SK-MEL-5 (cell line): ENCODE measurements around the gene SLC45A1. TPM values are rescaled to one million over a fixed set of nuclear protein-coding genes. Genes with fewer than 3 reads are reported as not detected.

ENCODE experiments used
- DNase-seq: peaks from one replicate; pipeline ENCODE4 v3.0.0-alpha.2; 2016; ENCODE audit warnings: low read depth, low spot score
- in situ Hi-C: cut with HindIII; loops from 2 replicates; pipeline ENCODE4 v1.10.0; 2016; ENCODE audit warnings: low sequenced_read_pairs, high pct_unique_total_duplicates, low pct_unique_long_range_greater_than_20kb
- small RNA-seq, 2 experiments: library from RNA; depleted of rRNA; stranded (forward); fragments of <200 nt; gene quantifications; one replicate each; pipeline ENCODE3, GENCODE V24; 2014
- total RNA-seq: library from RNA; depleted of rRNA; stranded (reverse); fragments of >200 nt; shearing (Covaris generic); gene quantifications from 2 replicates; pipeline ENCODE4 v1.2.3, GENCODE V29; 2014

Gene SLC45A1
- total RNA-seq, 1 experiment from 2014 or later, result not detected

DNA sequence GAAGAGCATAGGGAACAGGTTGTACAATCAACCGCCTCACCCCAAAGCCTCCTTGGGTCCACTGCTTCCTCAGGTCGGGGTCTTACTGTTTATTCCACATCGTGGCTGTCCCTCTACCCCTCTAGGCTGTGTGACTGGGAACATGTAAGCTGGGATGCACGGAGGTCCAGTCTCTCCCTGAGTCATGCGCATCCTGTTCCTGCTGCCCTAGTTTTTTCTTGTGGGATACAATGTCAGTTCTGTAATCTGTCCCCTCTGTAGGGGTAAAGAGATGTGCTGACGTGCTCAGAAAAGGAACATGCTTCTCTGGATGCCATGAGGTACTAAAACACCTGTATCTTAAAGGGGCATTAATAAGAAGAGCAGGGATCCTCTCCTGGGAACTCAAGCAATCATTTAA lies 66.2 kb downstream of the SLC45A1 start:
- no peak for DNase-seq
- in situ Hi-C loops, result no loop called here

DNA sequence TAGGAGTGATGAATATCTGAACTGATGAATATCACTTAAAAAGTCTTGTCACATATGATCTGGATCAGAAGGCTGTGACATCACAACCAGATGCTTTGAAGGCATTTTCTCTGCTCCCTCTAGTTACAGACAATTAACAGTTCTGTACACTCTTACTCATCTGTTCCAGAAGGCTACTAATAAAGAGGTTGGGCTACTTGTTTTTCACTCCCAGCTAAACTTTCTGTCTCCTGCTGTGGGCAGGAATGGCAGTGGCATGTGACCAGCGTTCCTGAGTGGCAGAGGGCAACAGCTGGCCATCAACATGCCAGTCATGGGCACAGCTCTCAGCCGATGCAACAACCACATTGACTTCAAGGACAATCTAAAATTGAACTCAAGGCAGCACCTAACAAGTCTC lies 66.7 kb downstream of the SLC45A1 start:
- DNase-seq, result no peak
- in situ Hi-C loops, result no loop called here

DNA sequence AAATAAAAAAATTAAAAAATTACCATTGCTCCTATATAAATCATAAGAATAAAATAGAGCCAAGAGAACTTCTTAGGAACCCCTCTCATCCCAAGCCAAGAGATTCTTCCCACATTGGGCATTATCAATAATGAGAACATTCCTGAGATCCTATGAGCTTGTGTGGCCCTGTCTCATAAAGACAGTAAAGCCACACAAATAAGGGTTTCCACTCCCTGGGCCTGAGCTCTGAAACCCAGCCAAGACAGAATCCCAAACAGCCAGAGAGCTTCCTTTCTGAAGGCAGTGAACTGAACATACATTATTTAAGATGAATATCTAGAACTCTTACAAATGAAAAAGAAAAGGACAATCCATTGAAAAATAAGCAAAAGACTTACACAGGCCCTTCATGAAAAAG lies 68.3 kb downstream of the SLC45A1 start:
- no peak for DNase-seq
- in situ Hi-C loops, result no loop called here

DNA sequence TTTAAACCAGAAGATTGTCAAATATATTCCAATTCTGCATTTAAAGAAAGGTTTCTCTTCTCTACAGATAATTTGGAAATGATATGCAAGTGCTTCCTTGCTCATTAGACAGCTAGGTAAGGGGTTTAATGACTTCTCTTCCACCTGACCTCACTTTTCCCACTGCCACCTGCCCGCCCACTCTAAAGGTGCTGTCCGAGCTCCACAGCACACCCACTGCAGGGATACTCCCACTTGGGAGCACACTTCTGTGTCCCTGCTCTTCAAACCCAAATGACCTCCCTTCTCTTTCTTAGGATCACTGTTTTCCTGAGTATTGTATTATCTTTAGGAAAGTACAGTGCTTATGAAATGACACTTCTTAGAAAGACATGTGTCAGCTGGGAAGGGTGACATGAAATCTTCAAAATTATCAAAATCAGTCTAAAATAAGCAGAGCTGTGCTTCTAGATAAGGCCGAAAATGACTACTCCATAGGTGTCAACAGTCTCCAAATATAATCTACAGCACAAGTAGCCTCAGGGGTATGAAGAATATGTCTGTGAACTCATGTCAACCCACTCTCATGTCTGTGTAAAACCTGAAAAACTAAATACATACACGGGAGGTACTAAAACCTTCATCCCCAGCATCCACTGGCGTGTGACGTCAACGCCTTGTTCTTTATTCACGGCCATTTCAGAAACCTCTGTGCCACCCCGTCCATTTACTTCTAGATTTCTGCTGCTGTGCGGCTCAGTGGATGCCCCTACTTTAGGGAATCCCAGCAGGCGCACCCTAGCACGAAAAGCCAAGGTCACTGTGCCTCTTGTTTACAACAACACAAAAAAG lies 71.0 kb downstream of the SLC45A1 start:
- DNase-seq, result no peak
- in situ Hi-C loops, result no loop called here

DNA sequence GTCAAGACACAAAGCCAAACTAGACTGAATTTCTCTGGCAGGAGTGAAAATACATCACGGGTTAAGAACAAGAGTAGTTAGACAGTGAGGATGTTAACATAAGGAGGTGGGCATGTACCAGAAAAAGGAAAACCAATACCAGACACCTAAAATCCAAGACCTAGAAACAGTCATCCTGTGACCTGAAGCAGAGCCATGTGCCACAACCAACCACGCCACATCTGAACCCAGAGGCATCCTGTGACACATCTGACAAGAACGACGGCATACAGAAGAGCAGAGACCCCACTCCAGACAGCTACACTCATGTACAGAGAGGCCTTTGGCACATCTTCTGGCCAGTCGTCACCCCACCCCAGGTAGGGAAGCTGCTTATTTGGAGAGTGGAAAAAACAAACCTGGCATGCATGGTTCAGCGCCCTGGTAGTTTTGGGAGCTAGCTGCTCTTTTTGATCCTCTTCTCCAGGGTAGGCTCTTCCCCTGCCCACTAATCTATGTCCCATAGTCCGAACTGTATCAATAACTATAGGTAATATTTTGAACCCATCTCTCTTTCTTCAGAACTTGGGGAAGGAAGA lies 72.1 kb downstream of the SLC45A1 start:
- in situ Hi-C loops, result no loop called here
- DNase-seq, result no peak

DNA sequence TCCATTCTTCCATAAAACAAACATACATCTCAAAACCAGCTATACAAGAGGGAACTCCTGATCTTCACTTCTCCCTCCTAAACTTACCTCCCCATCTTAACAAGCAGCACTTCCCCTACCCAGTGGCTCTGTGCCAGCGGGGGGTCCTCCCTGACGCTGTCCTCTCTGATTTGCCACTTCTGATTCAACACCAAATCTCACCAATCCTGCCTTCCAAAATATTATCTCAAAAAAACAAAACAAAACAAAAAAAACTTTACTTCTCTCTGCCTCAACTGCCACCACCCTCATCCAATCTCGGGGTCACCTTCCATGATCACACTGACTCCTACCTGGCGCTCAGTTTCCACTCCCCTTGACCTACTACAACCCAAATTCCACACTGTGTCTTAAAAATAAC lies 72.8 kb downstream of the SLC45A1 start:
- no peak for DNase-seq
- in situ Hi-C loops, result no loop called here

DNA sequence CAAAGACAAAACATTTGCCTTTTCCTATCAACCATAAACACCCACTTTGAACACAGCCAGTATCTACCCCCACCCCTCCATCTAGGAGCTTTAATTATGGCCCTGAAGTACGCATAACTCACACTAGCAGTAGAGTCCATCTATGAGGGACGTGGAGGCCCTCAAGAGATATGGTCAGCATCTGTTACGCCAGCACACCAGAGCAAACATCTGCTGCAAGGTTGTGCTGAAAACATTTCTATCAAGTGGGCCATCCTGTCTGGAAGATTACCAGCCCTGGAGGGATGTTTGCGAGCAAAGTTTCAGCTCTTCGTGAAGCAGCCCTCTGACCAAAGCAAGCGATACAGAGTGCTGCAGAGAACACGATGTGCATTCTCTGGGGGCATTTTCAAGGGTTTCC lies 74.6 kb downstream of the SLC45A1 start:
- in situ Hi-C loops, result no loop called here
- DNase-seq, result no peak

Small RNAs within 50 kb of the gene (small RNA-seq; reads per million reads assigned to genes)
- gene RF00019 (0 reads per million in 2 experiments), gene RNU6-991P (0 reads per million in 2 experiments)
